Measurements from ENCODE around the gene PMPCA.
A peak's percentile ranks its signal among the peaks of the same experiment; 100 is the strongest.

PMPCA gene

GRCh38 chr9:136387217-136387616 is 23.2 kb upstream of the PMPCA start:
- H3K27ac ChIP-seq: no peak overlapping the region
- TF ChIP-seq CTCF (IDR thresholded peaks at IDR 0.05): no peak
- no peak overlapping the region for H3K4me3 ChIP-seq
- no peak for DNase-seq (ENCODE audit: low spot score)

- no peak overlapping the region for H3K4me3 ChIP-seq
- H3K27ac ChIP-seq: no peak overlapping the region
- TF ChIP-seq CTCF (IDR thresholded peaks at IDR 0.05): no peak
- no peak for DNase-seq (ENCODE audit: low spot score)
These were observed 21.1 kb upstream of the PMPCA start for GRCh38 chr9:136389396-136389795.

GRCh38 chr9:136391737-136392537 is 18.5 kb upstream of the PMPCA start:
- Histone ChIP-seq H3K4me3 (no peak overlapping the region), H3K27ac (no peak overlapping the region)
- DNase-seq (ENCODE audit: low spot score): no peak
- no peak for TF ChIP-seq CTCF (IDR thresholded peaks at IDR 0.05)

GRCh38 chr9:136392538-136393449 is 17.7 kb upstream of the PMPCA start:
- no peak for DNase-seq (ENCODE audit: low spot score)
- TF ChIP-seq CTCF (IDR thresholded peaks at IDR 0.05): no peak
- H3K27ac ChIP-seq: peak overlapping the region in 1 of 2 donors; percentile 40
- H3K4me3 ChIP-seq: no peak overlapping the region

DNA sequence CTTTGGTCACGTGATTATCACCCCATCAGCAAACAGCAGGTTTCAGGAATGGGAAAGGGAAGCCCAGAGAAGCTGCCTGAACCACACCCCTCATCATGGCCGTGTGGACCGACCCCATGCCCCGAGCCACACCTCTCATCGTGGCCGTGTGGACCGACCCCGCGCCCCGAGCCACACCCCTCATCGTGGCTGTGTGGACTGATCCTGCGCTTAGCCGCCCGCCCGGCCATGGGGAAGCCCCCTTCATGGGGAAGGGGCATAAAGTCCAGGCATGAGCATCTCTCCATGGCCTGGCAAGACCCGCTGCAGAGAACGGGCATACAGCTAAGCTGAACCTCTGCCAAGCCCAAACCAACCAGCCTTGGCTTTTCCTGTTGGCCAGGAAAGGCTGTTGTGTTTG is 16.9 kb upstream of the PMPCA start:
- no peak for DNase-seq (ENCODE audit: low spot score)
- TF ChIP-seq CTCF (IDR thresholded peaks at IDR 0.05): no peak
- Histone ChIP-seq H3K4me3 (no peak overlapping the region), H3K27ac (peak overlapping the region in 1 of 2 donors; percentile 40)

GRCh38 chr9:136394312-136395019 is 16.0 kb upstream of the PMPCA start:
- TF ChIP-seq CTCF (IDR thresholded peaks at IDR 0.05): no peak
- no peak overlapping the region for H3K4me3 ChIP-seq
- DNase-seq (ENCODE audit: low spot score): no peak
- peak overlapping the region in 1 of 2 donors; percentile 25 for H3K27ac ChIP-seq
